ENCODE data around the gene OR4E1.
"Not testable (repeated sequence)": the region's sequence is repeated elsewhere in the genome, so short reads cannot be mapped to it uniquely, and the experiment has no call there.

The OR4E1 gene

GRCh38 chr14:21653331-21653885 lies 20.2 kb downstream of the OR4E1 start, which contains the start of gene OR4E2:
Gene OR4E2, plus strand, starts transcription at chr14:21653835. Its CDS starts 11,248 bp downstream, at chr14:21665083.
- no peak for DNase-seq (ENCODE audit: low read depth in 2 of 2)

GRCh38 chr14:21652209-21652808 lies 21.3 kb downstream of the OR4E1 start:
- DNase-seq (ENCODE audit: low read depth in 2 of 2), result no peak

GRCh38 chr14:21647380-21647779 lies 26.2 kb downstream of the OR4E1 start:
- no peak for DNase-seq (ENCODE audit: low read depth in 2 of 2)

- no peak for DNase-seq (ENCODE audit: low read depth in 2 of 2)
Observed at GRCh38 chr14:21643407-21643806, 30.2 kb downstream of the OR4E1 start.

GRCh38 chr14:21642683-21643082 lies 30.9 kb downstream of the OR4E1 start:
- DNase-seq (ENCODE audit: low read depth in 2 of 2), result no peak

GRCh38 chr14:21634840-21635239 lies 38.8 kb downstream of the OR4E1 start, which contains the start of gene OR10G2:
Gene OR10G2, minus strand, starts transcription at chr14:21634940. Its CDS starts 98 bp downstream, at chr14:21634842.
- no peak for DNase-seq (ENCODE audit: low read depth in 2 of 2)

GRCh38 chr14:21631084-21631483 lies 42.5 kb downstream of the OR4E1 start:
- DNase-seq (ENCODE audit: low read depth in 2 of 2), result no peak

- DNase-seq (ENCODE audit: low read depth in 2 of 2), result not testable (repeated sequence)
Observed at GRCh38 chr14:21630503-21630902, 43.1 kb downstream of the OR4E1 start.

- no peak for DNase-seq (ENCODE audit: low read depth in 2 of 2)
Observed at GRCh38 chr14:21626491-21627230, 47.0 kb downstream of the OR4E1 start.
